OCI-LY1 (cell line): ENCODE results near the gene ZC2HC1B.

ENCODE experiments used
- H2AFZ ChIP-seq: fragments of 200-600 bp; sonication (generic), shearing (Covaris generic); 2 replicates; pipeline ENCODE4 v1.6.0; 2014; ENCODE audit warnings: antibody characterized with exemption, mild to moderate bottlenecking, low read length
- H3F3A ChIP-seq: fragments of 200-600 bp; sonication (generic), shearing (Covaris generic); 2 replicates; pipeline ENCODE4 v1.6.0; 2014; ENCODE audit warnings: mild to moderate bottlenecking, antibody characterized with exemption, low read length, moderate library complexity; ENCODE audit not compliant: insufficient read depth
- H3K27ac ChIP-seq: fragments of 200-600 bp; sonication (generic); 2 replicates; pipeline ENCODE4 v1.5.1; 2014; ENCODE audit warnings: low read length, mixed run types, mild to moderate bottlenecking, low read depth; ENCODE audit not compliant: poor library complexity, severe bottlenecking
- H3K27me3 ChIP-seq: fragments of 200-600 bp; sonication (generic); 2 replicates; pipeline ENCODE4 v1.6.0; 2014; ENCODE audit warnings: antibody characterized with exemption, mild to moderate bottlenecking, low read length, moderate library complexity; ENCODE audit not compliant: insufficient read depth
- H3K36me3 ChIP-seq: fragments of 200-600 bp; sonication (generic); 2 replicates; pipeline ENCODE4 v1.6.1; 2014; ENCODE audit warnings: mild to moderate bottlenecking, antibody characterized with exemption, low read length, moderate library complexity, mixed read lengths; ENCODE audit not compliant: insufficient read depth
- H3K4me1 ChIP-seq: fragments of 200-600 bp; sonication (generic); 2 replicates; pipeline ENCODE4 v1.5.1; 2014; ENCODE audit warnings: mild to moderate bottlenecking, low read length, moderate library complexity; ENCODE audit not compliant: insufficient read depth, severe bottlenecking
- H3K4me2 ChIP-seq: fragments of 200-600 bp; sonication (generic), shearing (Covaris generic); 2 replicates; pipeline ENCODE4 v1.6.1; 2014; ENCODE audit warnings: low read length
- H3K4me3 ChIP-seq: fragments of 200-600 bp; sonication (generic); 2 replicates; pipeline ENCODE4 v1.5.1; 2014; ENCODE audit warnings: low read length, low read depth, mild to moderate bottlenecking, mixed read lengths; ENCODE audit not compliant: poor library complexity, severe bottlenecking
- H3K79me2 ChIP-seq: fragments of 200-600 bp; shearing (Covaris generic); 2 replicates; pipeline ENCODE4 v1.6.1; 2016; ENCODE audit warnings: mixed run types, low read length, mixed read lengths; ENCODE audit not compliant: insufficient read depth
- H3K9ac ChIP-seq: fragments of 200-600 bp; sonication (generic), shearing (Covaris generic); 2 replicates; pipeline ENCODE4 v1.6.1; 2014; ENCODE audit warnings: mild to moderate bottlenecking, low read length, mixed read lengths
- H3K9me2 ChIP-seq: fragments of 200-600 bp; sonication (generic), shearing (Covaris generic); 2 replicates; pipeline ENCODE4 v1.6.1; 2014; ENCODE audit warnings: low read depth, mild to moderate bottlenecking, low read length, mixed read lengths
- H3K9me3 ChIP-seq: fragments of 200-600 bp; shearing (Covaris generic); 2 replicates; pipeline ENCODE4 v1.6.1; 2014; ENCODE audit warnings: low read length, mixed read lengths
- H4K20me1 ChIP-seq: fragments of 200-600 bp; sonication (generic), shearing (Covaris generic); 2 replicates; pipeline ENCODE4 v1.6.0; 2016; ENCODE audit warnings: mild to moderate bottlenecking, low read length; ENCODE audit not compliant: insufficient read depth
- CTCF ChIP-seq: fragments of 200-600 bp; sonication (generic), shearing (Covaris generic); IDR thresholded peaks from 2 replicates; pipeline ENCODE4 v1.5.1; 2017; ENCODE audit warnings: mild to moderate bottlenecking, antibody characterized with exemption, low read length, moderate library complexity, mixed read lengths
- EZH2 ChIP-seq: fragments of 200-600 bp; sonication (generic), shearing (Covaris generic); IDR thresholded peaks from 2 replicates; pipeline ENCODE4 v1.8.0; 2017; ENCODE audit warnings: borderline replicate concordance, mixed run types, mild to moderate bottlenecking, antibody characterized with exemption, low read length, moderate library complexity, mixed read lengths

Gene ZC2HC1B

GRCh38 chr6:143982968-143983367, 118.7 kb downstream of the ZC2HC1B start:
- Histone ChIP-seq H2AFZ (no peak overlapping the region), H3K4me1 (no peaks in the 10 kb centered on the region), H3K9me2 (no peaks in the 10 kb centered on the region), H3K9me3 (no peaks in the 10 kb centered on the region), H3F3A (no peaks in the 10 kb centered on the region), H3K4me3 (no peak overlapping the region), H4K20me1 (no peaks in the 10 kb centered on the region), H3K27ac (no peak overlapping the region), H3K9ac (no peak overlapping the region), H3K4me2 (no peak overlapping the region), H3K27me3 (no peaks in the 10 kb centered on the region), H3K79me2 (no peaks in the 10 kb centered on the region), H3K36me3 (no peaks in the 10 kb centered on the region)
- no peak for TF ChIP-seq CTCF
- no peak for TF ChIP-seq EZH2

- H3K79me2 ChIP-seq = no peaks in the 10 kb centered on the region
Measured at GRCh38 chr6:143984666-143985065, 120.4 kb downstream of the ZC2HC1B start.

GRCh38 chr6:143986463-143987065, 122.3 kb downstream of the ZC2HC1B start:
- TF ChIP-seq CTCF = no peak
- TF ChIP-seq EZH2 = no peak
- Histone ChIP-seq H2AFZ (no peak overlapping the region), H3K79me2 (no peaks in the 10 kb centered on the region), H3K9ac (no peak overlapping the region), H3K4me1 (no peaks in the 10 kb centered on the region), H3K9me3 (no peaks in the 10 kb centered on the region), H3F3A (no peaks in the 10 kb centered on the region), H3K27ac (no peak overlapping the region), H3K9me2 (no peaks in the 10 kb centered on the region), H3K27me3 (no peaks in the 10 kb centered on the region), H3K4me3 (no peak overlapping the region), H3K36me3 (no peaks in the 10 kb centered on the region), H4K20me1 (no peaks in the 10 kb centered on the region), H3K4me2 (no peak overlapping the region)

More at GRCh38 chr6:143984666-143985065, 120.4 kb downstream of the ZC2HC1B start:
- no peaks in the 10 kb centered on the region for H3K4me1 ChIP-seq
- H3F3A ChIP-seq = no peaks in the 10 kb centered on the region
- no peaks in the 10 kb centered on the region for H4K20me1 ChIP-seq
- H3K4me2 ChIP-seq = no peak overlapping the region
- no peak overlapping the region for H3K27ac ChIP-seq
- no peaks in the 10 kb centered on the region for H3K27me3 ChIP-seq
- no peaks in the 10 kb centered on the region for H3K9me2 ChIP-seq
- no peak overlapping the region for H3K4me3 ChIP-seq
- H3K36me3 ChIP-seq = no peaks in the 10 kb centered on the region
- TF ChIP-seq CTCF (no peak), EZH2 (no peak)
- H3K9me3 ChIP-seq = no peaks in the 10 kb centered on the region
- H3K9ac ChIP-seq = no peak overlapping the region
- H2AFZ ChIP-seq = no peak overlapping the region
